Diencephalon (tissue), 1 donor: ENCODE results near the gene MRPL38. TPM values are rescaled to one million over a fixed set of nuclear protein-coding genes. Genes with fewer than 3 reads are reported as not detected.

Experiments used
- total RNA-seq: library from RNA; depleted of rRNA; stranded (reverse); fragments of >200 nt; gene quantifications from one replicate; pipeline ENCODE4 v1.2.3, GENCODE V29; 2014

Gene MRPL38
- total RNA-seq = 37.4 TPM

DNA sequence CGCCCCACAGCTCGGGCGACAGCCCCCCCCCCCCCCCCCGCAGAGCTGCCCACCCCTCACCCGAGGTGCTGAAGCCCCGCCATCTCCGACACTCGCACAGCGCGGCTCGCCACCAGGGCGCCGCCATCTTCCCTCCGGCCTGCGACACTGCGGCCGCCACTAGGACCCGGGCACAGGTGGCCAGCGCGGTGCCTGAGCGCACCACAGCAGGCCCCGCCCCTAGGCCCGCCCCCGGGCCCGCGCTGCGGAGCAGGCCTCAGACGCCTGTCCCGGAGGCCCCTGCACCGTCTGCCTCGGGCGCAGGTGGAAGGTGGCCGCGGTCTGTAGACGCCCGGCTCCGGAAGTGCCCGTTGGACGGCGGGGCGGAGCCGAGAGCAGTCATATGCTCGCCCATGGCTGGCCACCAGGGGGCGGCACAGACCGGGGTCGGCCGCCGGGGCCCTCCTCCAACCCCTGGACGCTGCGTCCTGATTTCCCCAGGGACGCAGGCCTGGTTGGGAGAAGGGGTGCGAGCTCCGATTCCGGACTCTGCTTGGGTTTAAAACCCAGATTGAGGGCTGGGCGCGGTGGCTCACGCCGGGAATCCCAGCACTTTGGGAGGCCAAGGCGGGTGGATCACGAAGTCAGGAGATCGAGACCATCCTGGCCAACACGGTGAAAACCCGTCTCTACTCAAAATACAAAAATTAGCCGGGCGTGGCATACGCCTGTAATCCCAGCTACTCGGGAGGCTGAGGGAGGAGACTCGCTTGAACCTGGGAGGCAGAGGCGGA, at the start of gene MRPL38:
MRPL38 (minus strand) TSS at position 136 of the 773 bp plus-strand sequence; CDS start at position 127, 9 bp downstream.

GRCh38 chr17:75940727-75941441, 36.2 kb upstream of the MRPL38 start, which contains the start of gene FBF1:
Gene FBF1, minus strand, starts transcription at chr17:75941042. Its CDS starts 2,893 bp downstream, at chr17:75938149.

GRCh38 chr17:75896415-75897159, 8.1 kb downstream of the MRPL38 start, which contains the start of gene TRIM65:
Gene TRIM65, minus strand, starts transcription at chr17:75896951. Its CDS starts 14 bp downstream, at chr17:75896937.

GRCh38 chr17:75878174-75878998, 26.3 kb downstream of the MRPL38 start, which contains the start of gene TRIM47:
Gene TRIM47, minus strand, starts transcription at chr17:75878581. Its CDS starts 33 bp downstream, at chr17:75878548.

DNA sequence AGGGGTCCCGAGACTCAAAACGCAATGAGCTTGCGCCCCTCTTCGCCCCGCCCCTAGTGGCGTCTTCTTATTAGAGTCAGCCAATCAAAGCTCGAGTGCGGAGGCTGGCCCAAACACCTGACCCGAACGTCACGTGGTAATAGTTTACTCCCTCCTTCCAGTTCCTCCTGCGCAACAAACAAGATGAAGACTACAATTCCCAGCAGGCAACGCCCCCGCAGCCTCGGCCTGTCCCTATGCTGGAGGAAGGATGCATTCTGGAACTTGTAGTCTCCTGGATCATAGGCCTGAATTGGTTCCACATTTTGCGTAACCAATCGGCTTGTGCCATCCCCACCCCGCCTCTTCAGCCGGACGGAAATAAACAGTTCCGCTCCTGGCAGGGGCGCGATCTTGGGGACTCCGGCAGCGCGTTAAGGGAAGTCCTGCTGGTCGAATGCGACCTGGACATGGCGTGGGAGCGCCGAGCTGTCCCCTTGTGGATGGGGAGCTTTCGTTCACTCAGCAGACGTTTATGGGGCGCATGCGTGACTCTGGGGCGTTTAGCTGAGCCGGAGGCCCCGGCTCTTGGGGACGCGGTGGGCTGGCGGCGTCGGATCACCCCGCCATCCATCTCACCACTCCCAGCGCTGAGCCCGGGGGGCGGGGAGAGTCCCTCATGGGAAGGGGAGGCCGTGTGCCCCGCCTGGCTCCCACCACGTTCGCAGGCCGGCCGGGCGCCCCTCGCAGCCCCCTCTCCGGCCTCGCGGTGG, 49.2 kb downstream of the MRPL38 start, which contains the start of gene WBP2:
WBP2 (minus strand) TSS at position 26 of the 752 bp plus-strand sequence. CDS start 38 bp downstream, outside the sequence.

Other genes starting within 250 kb of the MRPL38 start
- 15.0 TPM for gene RECQL5, start 237.7 kb downstream of the MRPL38 start, total RNA-seq
- gene SAP30BP, start 237.5 kb downstream of the MRPL38 start, total RNA-seq = 52.1 TPM
- 4.4 TPM for gene ITGB4, start 183.4 kb downstream of the MRPL38 start, total RNA-seq
- 8.5 TPM for gene GALK1, start 139.7 kb downstream of the MRPL38 start, total RNA-seq
- 31.1 TPM for gene UNK, start 120.1 kb downstream of the MRPL38 start, total RNA-seq
- gene UNC13D, start 60.5 kb downstream of the MRPL38 start, total RNA-seq = 2.5 TPM
- gene WBP2, start 49.5 kb downstream of the MRPL38 start, total RNA-seq = 52.1 TPM
- 15.2 TPM for gene TRIM47, start 26.3 kb downstream of the MRPL38 start, total RNA-seq
- 10.6 TPM for gene TRIM65, start 7.9 kb downstream of the MRPL38 start, total RNA-seq
- 22.8 TPM for gene FBF1, start 36.2 kb upstream of the MRPL38 start, total RNA-seq
- gene ACOX1, start 74.3 kb upstream of the MRPL38 start, total RNA-seq = 93.2 TPM
- 8.8 TPM for gene TEN1, start 74.4 kb upstream of the MRPL38 start, total RNA-seq
- 2.8 TPM for gene CDK3, start 96.0 kb upstream of the MRPL38 start, total RNA-seq
- gene EVPL, start 122.4 kb upstream of the MRPL38 start, total RNA-seq = under 0.01 TPM
- 19.8 TPM for gene SRP68, start 167.6 kb upstream of the MRPL38 start, total RNA-seq
- not detected for gene GALR2, start 169.9 kb upstream of the MRPL38 start, total RNA-seq
- not detected for gene ZACN, start 174.3 kb upstream of the MRPL38 start, total RNA-seq
- 105 TPM for gene EXOC7, start 198.9 kb upstream of the MRPL38 start, total RNA-seq
- 21.7 TPM for gene FOXJ1, start 236.4 kb upstream of the MRPL38 start, total RNA-seq